ENCODE results near the gene FBXL7.

Gene FBXL7

DNA sequence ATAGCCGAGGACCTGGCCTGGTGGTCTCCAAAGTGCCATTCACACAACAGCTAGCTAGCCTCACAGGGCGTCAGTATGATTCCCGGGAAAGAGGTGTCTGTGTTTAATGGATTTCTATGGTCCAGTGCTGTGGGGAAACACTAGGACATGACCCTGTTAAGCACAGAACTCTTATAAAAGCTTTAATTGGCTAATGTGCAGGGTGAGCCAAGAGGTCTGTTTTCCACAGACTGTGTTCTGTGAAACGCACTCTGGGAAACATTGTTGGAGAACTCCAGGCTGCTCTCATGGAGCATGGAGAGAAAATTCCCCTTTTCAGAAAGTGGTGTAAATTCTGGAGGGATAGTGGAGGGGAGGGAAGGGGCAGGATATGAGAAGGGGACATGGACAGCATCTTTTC lies 331.4 kb downstream of the FBXL7 start:
- H3K4me3 ChIP-seq (replicated peaks; ENCODE audit: low read depth, low read length): no peak overlapping the region
- TF ChIP-seq, protein P1, sequence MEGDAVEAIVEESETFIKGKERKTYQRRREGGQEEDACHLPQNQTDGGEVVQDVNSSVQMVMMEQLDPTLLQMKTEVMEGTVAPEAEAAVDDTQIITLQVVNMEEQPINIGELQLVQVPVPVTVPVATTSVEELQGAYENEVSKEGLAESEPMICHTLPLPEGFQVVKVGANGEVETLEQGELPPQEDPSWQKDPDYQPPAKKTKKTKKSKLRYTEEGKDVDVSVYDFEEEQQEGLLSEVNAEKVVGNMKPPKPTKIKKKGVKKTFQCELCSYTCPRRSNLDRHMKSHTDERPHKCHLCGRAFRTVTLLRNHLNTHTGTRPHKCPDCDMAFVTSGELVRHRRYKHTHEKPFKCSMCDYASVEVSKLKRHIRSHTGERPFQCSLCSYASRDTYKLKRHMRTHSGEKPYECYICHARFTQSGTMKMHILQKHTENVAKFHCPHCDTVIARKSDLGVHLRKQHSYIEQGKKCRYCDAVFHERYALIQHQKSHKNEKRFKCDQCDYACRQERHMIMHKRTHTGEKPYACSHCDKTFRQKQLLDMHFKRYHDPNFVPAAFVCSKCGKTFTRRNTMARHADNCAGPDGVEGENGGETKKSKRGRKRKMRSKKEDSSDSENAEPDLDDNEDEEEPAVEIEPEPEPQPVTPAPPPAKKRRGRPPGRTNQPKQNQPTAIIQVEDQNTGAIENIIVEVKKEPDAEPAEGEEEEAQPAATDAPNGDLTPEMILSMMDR (IDR thresholded peaks at IDR 0.05; ENCODE audit: low read length, missing control alignments): no peak
- no peak for DNase-seq (ENCODE audit: low read depth)

DNA sequence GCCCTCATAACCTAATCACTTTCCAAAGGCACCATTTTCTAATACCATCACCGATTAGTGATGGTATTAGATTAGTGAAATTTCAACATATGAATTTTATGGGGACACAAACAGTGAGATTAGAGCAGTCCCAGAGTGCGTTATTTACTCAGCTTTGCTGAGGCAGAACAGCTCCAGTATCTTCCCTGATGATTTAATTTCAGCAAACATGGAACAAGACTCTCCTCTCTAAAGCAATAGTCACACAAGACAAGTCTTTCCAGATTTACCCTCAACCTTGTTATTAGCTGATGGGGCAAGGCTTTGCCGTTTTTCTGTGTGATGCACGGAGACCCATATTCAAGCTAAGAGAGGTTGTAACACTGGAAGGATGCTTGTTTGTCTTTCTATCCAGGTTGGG lies 333.4 kb downstream of the FBXL7 start:
- no peak for DNase-seq (ENCODE audit: low read depth)
- TF ChIP-seq, protein P1 (IDR thresholded peaks at IDR 0.05; ENCODE audit: low read length, missing control alignments): no peak
- H3K4me3 ChIP-seq (replicated peaks; ENCODE audit: low read depth, low read length): no peak overlapping the region

DNA sequence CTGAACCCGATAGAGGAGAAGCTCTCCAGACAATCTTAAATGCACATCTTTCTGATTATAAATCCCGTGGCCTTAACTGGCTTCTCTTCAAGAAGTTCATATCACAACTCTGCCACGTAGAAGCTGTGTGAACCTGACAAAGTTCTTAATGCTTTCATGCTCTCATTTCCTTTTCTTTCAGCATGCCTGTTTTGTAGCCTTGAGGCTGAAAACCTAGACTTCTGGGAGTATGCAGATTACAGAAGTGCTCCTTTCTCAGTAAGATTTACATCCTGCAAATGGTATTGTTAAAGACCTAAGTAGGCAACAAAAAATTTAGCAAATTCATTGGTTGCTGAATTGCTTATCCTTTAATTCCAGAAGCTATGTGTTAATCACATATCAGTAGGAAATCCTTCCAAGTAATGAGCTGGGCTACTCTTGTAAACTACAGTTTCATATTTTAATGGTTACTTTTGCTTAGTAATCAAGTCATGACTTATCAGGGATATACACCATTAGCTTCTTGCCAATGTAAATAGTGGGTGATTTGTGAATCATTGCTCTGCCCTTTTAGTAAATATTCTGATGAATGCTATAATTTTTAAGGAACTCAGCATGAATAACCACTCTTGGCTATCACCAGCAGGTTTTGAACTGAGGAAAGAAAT lies 334.7 kb downstream of the FBXL7 start:
- H3K4me3 ChIP-seq (replicated peaks; ENCODE audit: low read depth, low read length): no peak overlapping the region
- TF ChIP-seq, protein P1 (IDR thresholded peaks at IDR 0.05; ENCODE audit: low read length, missing control alignments): no peak
- DNase-seq (ENCODE audit: low read depth): peak; percentile 73

DNA sequence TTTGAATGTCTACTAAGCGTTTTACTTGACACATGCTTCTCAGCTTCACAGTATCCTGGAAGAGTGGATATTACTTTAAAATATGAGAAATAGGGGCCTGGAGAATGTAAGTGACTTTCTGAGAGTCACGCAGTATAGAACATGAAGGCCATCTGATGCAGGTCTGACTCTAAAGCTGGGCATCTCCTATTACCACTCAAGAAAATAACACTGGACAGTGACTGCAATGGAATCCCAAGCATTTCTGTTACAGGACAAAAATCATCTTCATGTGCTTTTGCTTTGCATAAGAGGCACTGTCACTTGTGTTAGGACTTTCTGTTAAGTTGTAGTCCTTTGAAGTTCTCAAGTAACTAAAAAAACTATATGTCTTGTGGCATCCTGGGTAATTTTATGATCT lies 335.5 kb downstream of the FBXL7 start:
- H3K4me3 ChIP-seq (replicated peaks; ENCODE audit: low read depth, low read length): no peak overlapping the region
- TF ChIP-seq, protein P1 (IDR thresholded peaks at IDR 0.05; ENCODE audit: low read length, missing control alignments): no peak
- peak; percentile 7 for DNase-seq (ENCODE audit: low read depth)

DNA sequence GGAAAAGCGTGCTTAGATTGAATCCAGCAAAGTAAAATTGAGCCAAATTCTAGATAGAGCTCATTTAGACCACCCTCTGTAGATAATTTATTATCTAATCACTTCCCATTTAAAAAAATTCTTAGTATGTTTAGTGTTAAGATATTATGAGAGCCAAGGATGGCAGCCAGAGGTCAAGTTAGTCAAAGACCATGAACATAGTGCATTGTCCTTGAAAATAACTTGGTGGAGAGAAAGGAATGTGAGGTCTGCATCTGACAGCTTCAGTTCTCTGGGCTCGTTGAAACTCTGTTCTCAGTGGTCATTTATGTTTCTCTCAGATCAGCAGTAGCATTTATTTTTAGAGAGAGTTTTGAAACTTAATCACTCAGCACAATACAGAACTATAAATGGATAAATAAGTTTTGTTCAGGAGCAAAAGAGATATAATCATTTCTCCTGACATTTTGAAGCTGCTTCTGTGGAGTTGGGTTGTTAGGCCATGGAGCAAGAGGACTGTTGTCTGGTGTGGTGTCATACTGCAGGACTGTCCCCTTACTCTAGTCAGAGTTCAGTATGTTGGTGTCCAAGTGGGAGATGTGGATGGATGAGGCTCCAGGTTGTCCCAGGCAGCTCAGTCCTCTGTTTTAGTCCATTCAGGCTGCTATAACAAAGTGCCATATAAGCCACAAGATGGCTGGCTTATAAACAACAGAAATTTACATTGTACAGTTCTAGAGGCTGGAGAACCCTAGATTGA lies 337.7 kb downstream of the FBXL7 start:
- TF ChIP-seq, protein P1 (IDR thresholded peaks at IDR 0.05; ENCODE audit: low read length, missing control alignments): no peak
- DNase-seq (ENCODE audit: low read depth): peak; percentile 11
- no peak overlapping the region for H3K4me3 ChIP-seq (replicated peaks; ENCODE audit: low read depth, low read length)

DNA sequence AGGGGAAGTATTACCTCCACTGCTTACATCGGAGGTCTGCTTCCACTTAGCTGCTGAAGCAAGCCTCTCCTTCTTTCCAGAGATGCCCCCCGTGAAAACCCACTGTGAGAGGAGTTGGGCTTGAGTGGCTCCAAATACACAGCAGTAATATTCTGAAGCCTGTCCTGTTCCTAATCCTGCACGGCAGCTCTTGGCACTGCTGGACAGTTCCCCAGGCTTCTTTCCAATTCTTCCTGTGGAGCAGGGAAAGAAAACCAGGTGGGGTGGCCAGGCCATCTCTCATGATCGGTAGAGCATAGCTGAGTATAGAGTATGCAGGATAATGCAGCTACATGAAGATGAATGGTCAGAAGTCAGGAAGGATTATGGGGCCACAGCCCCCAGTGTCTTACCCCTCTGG lies 344.3 kb downstream of the FBXL7 start:
- H3K4me3 ChIP-seq (replicated peaks; ENCODE audit: low read depth, low read length): no peak overlapping the region
- TF ChIP-seq, protein P1 (IDR thresholded peaks at IDR 0.05; ENCODE audit: low read length, missing control alignments): no peak
- peak; percentile 6 for DNase-seq (ENCODE audit: low read depth)

All from fibroblast of pulmonary artery (primary cell).